B cell (primary cell): ENCODE data around the gene CLDN6. TPM values are rescaled to one million over a fixed set of nuclear protein-coding genes. Genes with fewer than 3 reads are reported as not detected.

ENCODE experiments used
- ATAC-seq: fragments of 200-7000 bp; cut with Tn5 transposase; one replicate; pipeline ENCODE4 v1.10.0; 2021; ENCODE audit warnings: low read depth, mild to moderate bottlenecking, moderate number of reproducible peaks, moderate library complexity
- CTCF ChIA-PET: fragments of 350-600 bp; sonication (Branson Sonifier 250); formaldehyde crosslinking; loops from one replicate; lab custom pipeline; 2021; ENCODE audit warnings: antibody characterized with exemption, inconsistent platforms; lab: Charles Lee
- POLR2A ChIA-PET: fragments of 350-600 bp; sonication (Branson Sonifier 250); formaldehyde crosslinking; loops from one replicate; lab custom pipeline; 2021; ENCODE audit warnings: antibody characterized with exemption; lab: Charles Lee
- DNase-seq: peaks from one replicate; pipeline ENCODE4 v3.0.0; 2013
- H2AFZ ChIP-seq: 2 replicates; pipeline ENCODE4 v1.6.1; 2012; ENCODE audit warnings: mild to moderate bottlenecking, low read depth, low read length; ENCODE audit not compliant: insufficient read depth, poor library complexity, severe bottlenecking
- H3K27ac ChIP-seq, 2 donors: 1 replicate in 1 of 2; 2 replicates in 1 of 2; pipeline ENCODE4 v1.5.1; 2012 to 2013; ENCODE audit warnings: low read length in 2 of 2, mild to moderate bottlenecking in 2 of 2, moderate library complexity in 1 of 2
- H3K27me3 ChIP-seq, 4 experiments: fragments of 200-600 bp in 1 of 4; sonication (generic) in 1 of 4; replicated peaks in 1 of 4; 1 replicate in 2 of 4; 2 replicates in 2 of 4; pipeline versions ENCODE4 v1.6.1 to v1.7.0; 2013 to 2016; ENCODE audit warnings: low read length in 3 of 4, mild to moderate bottlenecking in 2 of 4, mixed read lengths in 1 of 4, moderate library complexity in 1 of 4; ENCODE audit not compliant: insufficient read depth in 4 of 4, control insufficient read depth in 3 of 4; ENCODE audit errors: control extremely low read depth in 1 of 4
- H3K36me3 ChIP-seq, 2 experiments: replicated peaks in 1 of 2; 1 replicate in 1 of 2; 2 replicates in 1 of 2; pipeline versions ENCODE4 v1.6.1 to v1.7.1; 2013; ENCODE audit warnings: low read length in 1 of 2; ENCODE audit not compliant: insufficient read depth in 2 of 2, control insufficient read depth in 1 of 2; ENCODE audit errors: control extremely low read depth in 1 of 2, extremely low read depth in 1 of 2
- H3K4me1 ChIP-seq, 2 donors: fragments of 200-600 bp in 1 of 2; sonication (generic) in 1 of 2; 1 replicate in 1 of 2; 2 replicates in 1 of 2; pipeline versions ENCODE4 v1.5.1 to v1.6.1; 2013 to 2017; ENCODE audit warnings: low read length in 2 of 2; ENCODE audit not compliant: control insufficient read depth in 2 of 2, insufficient read depth in 2 of 2
- H3K4me2 ChIP-seq: replicated peaks from 2 replicates; pipeline ENCODE3; 2012; ENCODE audit warnings: mild to moderate bottlenecking, low read depth, low read length; ENCODE audit not compliant: poor library complexity, severe bottlenecking
- H3K4me3 ChIP-seq, 5 experiments: fragments of 200-600 bp in 1 of 5; sonication (generic) in 1 of 5; 1 replicate in 3 of 5; 2 replicates in 2 of 5; pipeline versions ENCODE4 v1.5.1 to v1.7.0; 2011 to 2016; ENCODE audit warnings: low read length in 4 of 5, mild to moderate bottlenecking in 4 of 5, low read depth in 2 of 5, control low read depth in 1 of 5, moderate library complexity in 1 of 5; ENCODE audit not compliant: insufficient read depth in 1 of 5; ENCODE audit errors: control extremely low read depth in 1 of 5, extremely low read depth in 1 of 5
- H3K79me2 ChIP-seq: fragments of 200-600 bp; sonication (generic); one replicate; pipeline ENCODE4 v1.6.0; 2016; ENCODE audit warnings: low read length; ENCODE audit not compliant: control insufficient read depth, insufficient read depth
- H3K9ac ChIP-seq: fragments of 200-600 bp; sonication (generic); 2 replicates; pipeline ENCODE4 v1.6.1; 2017; ENCODE audit warnings: mild to moderate bottlenecking, low read length, moderate library complexity
- H3K9me3 ChIP-seq, 3 donors: one replicate each; pipeline versions ENCODE4 v1.6.1 to v1.7.1; 2013; ENCODE audit warnings: low read length in 2 of 3; ENCODE audit not compliant: control insufficient read depth in 2 of 3, insufficient read depth in 1 of 3; ENCODE audit errors: control extremely low read depth in 1 of 3
- H4K20me1 ChIP-seq: 2 replicates; pipeline ENCODE4 v1.6.0; 2012; ENCODE audit warnings: mild to moderate bottlenecking, low read length; ENCODE audit not compliant: insufficient read depth, control insufficient read depth, poor library complexity, severe bottlenecking
- H3K27ac Mint-ChIP-seq: one replicate; pipeline ENCODE4 v1.8.0; 2021; ENCODE audit warnings: mixed read lengths
- H3K27me3 Mint-ChIP-seq: one replicate; pipeline ENCODE4 v1.8.0; 2021; ENCODE audit warnings: mixed read lengths
- H3K4me1 Mint-ChIP-seq: one replicate; pipeline ENCODE4 v1.8.0; 2021; ENCODE audit warnings: mixed read lengths
- H3K4me3 Mint-ChIP-seq: one replicate; pipeline ENCODE4 v1.8.0; 2021; ENCODE audit warnings: mixed read lengths
- H3K9me3 Mint-ChIP-seq: one replicate; pipeline ENCODE4 v1.8.0; 2022; ENCODE audit warnings: mixed read lengths; ENCODE audit not compliant: insufficient read depth
- CTCF ChIP-seq: fragments of 200-600 bp; IDR thresholded peaks from one replicate; pipeline ENCODE4 v1.8.0; 2022; ENCODE audit warnings: antibody characterized with exemption, mild to moderate bottlenecking
- EZH2 ChIP-seq: IDR thresholded peaks from 2 replicates; pipeline ENCODE4 v1.6.1; 2012; ENCODE audit warnings: borderline replicate concordance, low read depth, mild to moderate bottlenecking, moderate library complexity, low read length; ENCODE audit not compliant: insufficient read depth, poor library complexity, severe bottlenecking
- WGBS: methylation state at CpG from one replicate; pipeline ENCODE4 v1.1.5; 2013; ENCODE audit warnings: missing lambda C conversion rate; ENCODE audit not compliant: insufficient coverage; 5-methylcytosine and 5-hydroxymethylcytosine counted together
- intact Hi-C: fragments of 100-400 bp; cut with micrococcal nuclease; formaldehyde crosslinking; loops from one replicate; pipeline ENCODE4 v1.10.0; 2022
- polyA plus RNA-seq: library from polyadenylated mRNA; depleted of rRNA; stranded (reverse); fragments of >200 nt; gene quantifications from 2 replicates; pipeline ENCODE4 v1.2.3, GENCODE V29; 2012
- total RNA-seq, 2 donors: library from RNA; stranded (reverse); fragments of 120-200 nt in 1 of 2; gene quantifications; 1 replicate in 1 of 2; 2 replicates in 1 of 2; pipeline versions ENCODE4 v1.2.3 to v1.2.4, GENCODE V29; 2013 to 2022

CLDN6 gene
- total and polyA plus RNA-seq, 2 donors (not counting 1 experiment from before 2014, with no cell fraction given) = not detected

- TF ChIP-seq EZH2 = no peak
- TF ChIP-seq CTCF = no peak
These were observed 26.7 kb upstream of the CLDN6 start for GRCh38 chr16:3044708-3045107.

DNA sequence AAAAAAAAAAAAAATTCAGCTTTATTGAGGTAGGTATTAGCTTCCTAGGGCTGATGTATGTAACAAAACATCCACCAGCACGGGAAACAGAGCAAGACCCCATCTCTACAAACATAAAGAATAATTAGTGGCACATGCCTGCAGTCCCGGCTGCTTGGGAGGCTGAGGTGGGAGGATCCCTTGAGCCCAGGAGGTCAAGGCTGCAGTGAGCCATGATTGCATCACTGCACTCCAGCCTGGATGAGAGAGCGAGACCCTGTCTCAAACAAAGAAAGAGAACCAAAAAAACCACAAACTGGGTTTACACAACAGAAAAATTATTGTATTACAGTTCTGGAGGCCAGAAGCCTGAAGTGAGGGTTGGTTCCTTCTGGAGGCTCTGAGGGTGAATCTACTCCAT lies 24.4 kb upstream of the CLDN6 start:
- peaks cover 21 to 29% of the 10 kb centered on the region in 2 donors for H3K4me1 ChIP-seq
- no peak overlapping the region for H3K9ac ChIP-seq
- Mint-ChIP-seq H3K4me3 (no peak overlapping the region), H3K27ac (no peak overlapping the region), H3K27me3 (peaks cover 35% of the 10 kb centered on the region), H3K4me1 (peaks cover 11% of the 10 kb centered on the region), H3K9me3 (no peaks in the 10 kb centered on the region)
- 100% methylated on average over 1 of the region's 3 CpGs for WGBS
- no peak for DNase-seq
- H2AFZ ChIP-seq = no peak overlapping the region
- CTCF ChIA-PET = interaction anchor here (2.9 to 5.3 kb wide), 2 partner anchors 9 to 14 kb away, joined by 14 to 35 read pairs; no protein-coding TSS in a partner anchor
- no peaks in the 10 kb centered on the region for H3K36me3 ChIP-seq
- no peaks in the 10 kb centered on the region for H3K79me2 ChIP-seq
- intact Hi-C loops = no loop called here
- no peak for TF ChIP-seq CTCF
- TF ChIP-seq EZH2 = no peak
- POLR2A ChIA-PET = interaction anchor here (0.6 kb wide), 1 partner anchor 66 kb away, joined by 4 read pairs; no protein-coding TSS in a partner anchor
- H3K27ac ChIP-seq = no peak overlapping the region
- no peak overlapping the region for H3K4me2 ChIP-seq
- ATAC-seq = no peak
- H3K27me3 ChIP-seq = peaks cover 0 to 74% (median 40%) of the 10 kb centered on the region in 4 experiments
- peaks cover 0 to 26% (median 0%) of the 10 kb centered on the region in 3 donors for H3K9me3 ChIP-seq
- H3K4me3 ChIP-seq = no peak overlapping the region
- H4K20me1 ChIP-seq = no peaks in the 10 kb centered on the region

More at GRCh38 chr16:3044708-3045107, 26.7 kb upstream of the CLDN6 start:
- Mint-ChIP-seq H3K27ac (no peak overlapping the region), H3K27me3 (peaks cover 34% of the 10 kb centered on the region), H3K9me3 (no peaks in the 10 kb centered on the region), H3K4me3 (peak overlapping the region; percentile 50), H3K4me1 (peaks cover 11% of the 10 kb centered on the region)
- Histone ChIP-seq H3K4me3 (no peak overlapping the region), H3K27ac (no peak overlapping the region), H2AFZ (no peak overlapping the region), H3K9me3 (peaks cover 0 to 23% (median 0%) of the 10 kb centered on the region in 3 donors), H3K27me3 (peaks cover 0 to 73% (median 32%) of the 10 kb centered on the region in 4 experiments), H3K79me2 (no peaks in the 10 kb centered on the region), H3K9ac (no peak overlapping the region), H3K36me3 (no peaks in the 10 kb centered on the region), H3K4me2 (no peak overlapping the region), H4K20me1 (no peaks in the 10 kb centered on the region), H3K4me1 (peaks cover 21% of the 10 kb centered on the region in 2 donors)
- POLR2A ChIA-PET = interaction anchor here (0.6 kb wide), 1 partner anchor 247 kb away, joined by 4 read pairs; no protein-coding TSS in a partner anchor
- ATAC-seq (no peak), DNase-seq (no peak)
- CTCF ChIA-PET = interaction anchor here (5.3 kb wide), 1 partner anchor 12 kb away, joined by 35 read pairs; no protein-coding TSS in a partner anchor
- 87% methylated on average over 4 of the region's 6 CpGs for WGBS
- intact Hi-C loops = loop anchor here (5.0 kb wide), 1 partner anchor 128 kb away; no protein-coding TSS in a partner anchor
